HFFc6 (cell line): ENCODE measurements around the gene SYNPO. TPM values are rescaled to one million over a fixed set of nuclear protein-coding genes. Genes with fewer than 3 reads are reported as not detected.

Experiments used
- DNase-seq: peaks from one replicate; pipeline ENCODE4 v3.0.0-alpha.2; 2018
- H3K27ac Mint-ChIP-seq: 2 replicates; pipeline ENCODE4 v1.8.0; 2020; ENCODE audit warnings: mild to moderate bottlenecking, mixed read lengths
- H3K27me3 Mint-ChIP-seq: 2 replicates; pipeline ENCODE4 v1.8.0; 2021; ENCODE audit warnings: mild to moderate bottlenecking, moderate library complexity, mixed read lengths; ENCODE audit not compliant: insufficient read depth
- H3K36me3 Mint-ChIP-seq: 2 replicates; pipeline ENCODE4 v1.8.0; 2021; ENCODE audit warnings: low read depth, mixed read lengths
- H3K4me1 Mint-ChIP-seq: 2 replicates; pipeline ENCODE4 v1.8.0; 2020; ENCODE audit warnings: low read depth, mixed read lengths
- H3K4me3 Mint-ChIP-seq: 2 replicates; pipeline ENCODE4 v1.8.0; 2020; ENCODE audit warnings: mild to moderate bottlenecking, moderate library complexity, mixed read lengths
- H3K9me3 Mint-ChIP-seq: 2 replicates; pipeline ENCODE4 v1.8.0; 2020; ENCODE audit warnings: mild to moderate bottlenecking, mixed read lengths
- total RNA-seq, 6 experiments: library from RNA; stranded (reverse); fragmentation: NEBNext Ultra II Directional; extraction: Animal tissue kit (Norgen Biotek cat#: 25700); gene quantifications; 2 replicates in 1 of 6; 3 replicates in 5 of 6; pipeline ENCODE4 v1.2.3, GENCODE V29; 2021
- TF ChIP-seq, protein P1 (sequence below): fragments of 200-600 bp; sonication (generic); IDR thresholded peaks from 2 replicates; pipeline ENCODE4 v1.5.0; 2021; ENCODE audit warnings: antibody characterized with exemption, mild to moderate bottlenecking

SYNPO gene
- total RNA-seq, 6 experiments from 2014 or later, result 35.6 to 50.7 (median 47.8) TPM

DNA sequence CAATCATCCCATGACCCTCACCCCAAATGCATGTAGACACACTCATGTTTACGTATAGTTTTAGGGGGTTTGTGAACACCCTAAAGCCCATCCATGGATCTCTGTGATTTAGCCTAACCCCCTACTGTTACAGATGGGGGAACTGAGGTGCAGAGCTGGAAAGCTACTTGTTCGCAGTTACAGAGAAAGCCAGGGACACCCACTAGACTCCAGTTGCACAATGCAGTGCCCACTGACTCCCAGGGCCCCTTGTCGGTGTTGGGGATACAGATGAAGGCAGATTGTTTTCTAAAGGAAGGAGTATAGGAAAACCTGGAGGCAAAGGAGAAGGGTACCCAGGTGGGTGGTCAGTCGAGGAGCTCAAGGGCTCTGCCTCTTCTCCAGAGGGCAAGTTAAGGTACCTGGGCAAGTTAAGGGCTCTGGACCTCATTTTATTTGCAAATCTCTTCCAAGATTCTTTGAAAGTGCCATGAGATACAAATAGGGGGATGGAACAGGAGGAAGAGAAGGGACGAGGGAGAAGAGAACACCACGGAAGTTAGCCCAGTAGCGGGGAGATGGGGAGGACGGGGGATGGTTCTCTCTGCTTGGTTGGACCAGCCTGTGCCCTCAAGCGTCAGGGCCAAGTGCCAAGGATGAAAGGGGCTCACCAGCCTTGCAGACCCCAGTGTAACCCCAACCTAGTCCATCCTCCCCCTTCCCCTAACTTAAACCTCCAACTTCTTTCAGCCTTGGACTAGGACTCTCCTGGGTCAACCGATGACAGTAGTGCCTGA lies 21.5 kb downstream of the SYNPO start:
- no peaks in the 10 kb centered on the region for H3K9me3 Mint-ChIP-seq
- TF ChIP-seq, protein P1, sequence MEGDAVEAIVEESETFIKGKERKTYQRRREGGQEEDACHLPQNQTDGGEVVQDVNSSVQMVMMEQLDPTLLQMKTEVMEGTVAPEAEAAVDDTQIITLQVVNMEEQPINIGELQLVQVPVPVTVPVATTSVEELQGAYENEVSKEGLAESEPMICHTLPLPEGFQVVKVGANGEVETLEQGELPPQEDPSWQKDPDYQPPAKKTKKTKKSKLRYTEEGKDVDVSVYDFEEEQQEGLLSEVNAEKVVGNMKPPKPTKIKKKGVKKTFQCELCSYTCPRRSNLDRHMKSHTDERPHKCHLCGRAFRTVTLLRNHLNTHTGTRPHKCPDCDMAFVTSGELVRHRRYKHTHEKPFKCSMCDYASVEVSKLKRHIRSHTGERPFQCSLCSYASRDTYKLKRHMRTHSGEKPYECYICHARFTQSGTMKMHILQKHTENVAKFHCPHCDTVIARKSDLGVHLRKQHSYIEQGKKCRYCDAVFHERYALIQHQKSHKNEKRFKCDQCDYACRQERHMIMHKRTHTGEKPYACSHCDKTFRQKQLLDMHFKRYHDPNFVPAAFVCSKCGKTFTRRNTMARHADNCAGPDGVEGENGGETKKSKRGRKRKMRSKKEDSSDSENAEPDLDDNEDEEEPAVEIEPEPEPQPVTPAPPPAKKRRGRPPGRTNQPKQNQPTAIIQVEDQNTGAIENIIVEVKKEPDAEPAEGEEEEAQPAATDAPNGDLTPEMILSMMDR, result no peak
- no peak for DNase-seq
- peaks cover 16% of the 10 kb centered on the region for H3K4me1 Mint-ChIP-seq
- no peak overlapping the region for H3K4me3 Mint-ChIP-seq
- H3K27ac Mint-ChIP-seq, result no peak overlapping the region
- peaks cover 6% of the 10 kb centered on the region for H3K27me3 Mint-ChIP-seq
- H3K36me3 Mint-ChIP-seq, result no peaks in the 10 kb centered on the region

DNA sequence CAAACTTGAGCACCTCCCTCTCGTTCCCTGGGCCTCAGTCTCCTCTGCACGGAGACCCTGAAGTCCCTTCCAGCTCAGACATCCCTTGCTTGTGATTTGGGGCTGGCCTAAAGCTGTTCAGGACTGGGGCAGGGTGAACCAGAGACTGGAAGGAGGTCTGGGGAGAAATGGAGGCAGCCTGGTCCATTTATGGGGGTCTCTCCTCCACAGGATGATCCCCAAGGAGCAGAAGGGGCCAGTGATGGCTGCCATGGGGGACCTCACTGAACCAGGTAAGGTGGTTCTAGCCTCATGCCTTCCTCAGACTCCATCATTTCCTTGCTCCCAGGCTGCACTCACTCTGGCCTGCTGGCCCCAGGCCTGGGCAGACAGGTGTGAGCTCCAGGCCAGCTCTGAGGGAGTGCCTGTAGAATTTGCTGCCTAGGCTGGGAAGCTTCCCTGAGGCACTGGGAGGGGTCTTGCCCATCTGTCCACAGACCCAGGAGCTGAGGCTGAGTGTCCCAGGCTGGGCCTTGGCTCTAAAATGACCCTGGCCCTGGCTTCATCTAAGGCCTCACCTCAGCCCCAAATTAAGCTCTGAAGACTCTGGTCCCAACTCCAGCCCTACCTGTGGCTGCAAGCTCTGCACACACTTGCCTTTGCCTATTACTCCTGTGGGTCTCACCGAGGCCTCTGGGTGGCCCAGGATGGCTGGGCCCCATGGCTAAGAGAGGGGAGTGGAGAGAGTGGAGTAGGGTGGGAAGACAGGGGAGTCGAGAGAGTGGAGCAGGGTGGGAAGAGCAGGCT lies 22.5 kb downstream of the SYNPO start:
- no peaks in the 10 kb centered on the region for H3K9me3 Mint-ChIP-seq
- no peak overlapping the region for H3K4me3 Mint-ChIP-seq
- no peaks in the 10 kb centered on the region for H3K36me3 Mint-ChIP-seq
- DNase-seq, result no peak
- H3K4me1 Mint-ChIP-seq, result peaks cover 7% of the 10 kb centered on the region
- no peak overlapping the region for H3K27ac Mint-ChIP-seq
- TF ChIP-seq, protein P1, result no peak
- peaks cover 6% of the 10 kb centered on the region for H3K27me3 Mint-ChIP-seq

DNA sequence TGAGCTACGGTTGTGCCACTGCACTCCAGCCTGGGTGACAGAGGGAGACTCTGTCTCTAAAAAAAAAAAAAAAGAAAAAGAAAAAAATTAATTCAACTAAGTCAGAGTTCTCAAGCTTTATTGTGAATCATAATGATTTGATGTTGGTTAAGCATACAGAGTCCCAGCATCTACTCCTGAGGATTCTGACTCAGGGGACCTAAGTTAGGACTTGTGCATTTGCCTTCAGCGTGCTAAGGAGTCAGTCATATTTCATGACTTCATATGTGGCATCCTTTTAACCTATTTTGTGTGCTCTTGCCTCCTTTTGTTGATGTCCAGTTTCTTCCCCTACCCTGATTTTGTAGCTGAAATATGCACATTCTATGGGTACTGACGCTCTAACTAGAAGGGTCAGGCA lies 23.5 kb downstream of the SYNPO start:
- H3K4me3 Mint-ChIP-seq, result no peak overlapping the region
- DNase-seq, result no peak
- H3K9me3 Mint-ChIP-seq, result no peaks in the 10 kb centered on the region
- H3K27ac Mint-ChIP-seq, result no peak overlapping the region
- TF ChIP-seq, protein P1, result no peak
- peaks cover 4% of the 10 kb centered on the region for H3K27me3 Mint-ChIP-seq
- no peaks in the 10 kb centered on the region for H3K36me3 Mint-ChIP-seq
- peaks cover 7% of the 10 kb centered on the region for H3K4me1 Mint-ChIP-seq

DNA sequence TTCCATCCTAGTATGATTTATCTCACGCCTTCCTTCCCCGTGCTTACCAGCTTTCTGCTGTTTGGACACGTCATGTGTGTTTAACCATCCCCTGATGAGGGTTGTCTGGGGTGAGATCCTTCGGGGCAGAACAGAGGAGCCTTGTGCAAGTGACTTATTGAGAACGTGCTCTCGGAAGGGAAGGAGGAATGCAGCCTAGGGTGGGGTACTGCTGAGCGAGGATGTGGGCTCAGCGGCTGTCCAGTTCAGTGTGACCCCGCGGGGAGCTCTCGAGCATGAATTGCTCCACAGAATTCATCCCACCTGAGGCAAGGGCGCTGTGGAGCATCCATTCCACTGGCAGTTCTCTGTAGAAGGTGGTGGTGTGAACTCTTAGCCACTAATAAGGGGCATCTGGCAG lies 24.6 kb downstream of the SYNPO start:
- Mint-ChIP-seq H3K36me3 (no peaks in the 10 kb centered on the region), H3K4me3 (no peak overlapping the region; the same call in 1 of the 2 replicates), H3K9me3 (no peaks in the 10 kb centered on the region), H3K4me1 (peaks cover 7% of the 10 kb centered on the region), H3K27me3 (peaks cover 3% of the 10 kb centered on the region), H3K27ac (no peak overlapping the region)
- peak; percentile 51 for DNase-seq
- TF ChIP-seq, protein P1, result no peak

DNA sequence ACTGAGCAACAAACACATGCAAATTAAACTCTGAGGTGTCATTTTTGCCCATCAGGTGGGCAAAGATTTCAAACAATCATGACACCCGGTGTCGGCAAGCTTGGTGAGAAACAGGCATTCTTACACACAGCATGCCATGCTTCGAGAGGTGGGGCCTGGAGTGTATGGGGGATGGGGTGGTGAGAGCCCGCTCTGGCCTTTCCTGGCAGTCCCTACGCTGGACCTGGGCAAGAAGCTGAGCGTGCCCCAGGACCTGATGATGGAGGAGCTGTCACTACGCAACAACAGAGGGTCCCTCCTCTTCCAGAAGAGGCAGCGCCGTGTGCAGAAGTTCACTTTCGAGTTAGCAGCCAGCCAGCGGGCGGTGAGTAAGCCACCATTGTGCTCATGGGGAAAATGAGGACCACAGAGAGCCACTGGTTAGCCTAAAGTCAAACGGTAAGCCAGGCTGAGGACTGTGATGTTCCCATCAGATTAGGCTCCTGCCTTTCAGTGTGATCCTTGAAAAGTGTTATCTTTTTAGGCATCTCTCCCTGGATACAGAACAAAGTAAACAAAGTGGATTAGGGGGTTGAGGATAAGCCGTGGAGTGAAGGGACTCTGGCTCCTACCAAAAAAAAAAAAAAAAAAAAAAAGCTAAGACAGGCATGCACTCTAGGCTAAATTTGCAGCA lies 30.0 kb downstream of the SYNPO start:
- Mint-ChIP-seq H3K27me3 (peaks cover 5% of the 10 kb centered on the region), H3K27ac (no peak overlapping the region), H3K4me1 (peaks cover 22% of the 10 kb centered on the region), H3K36me3 (no peaks in the 10 kb centered on the region), H3K4me3 (no peak overlapping the region), H3K9me3 (no peaks in the 10 kb centered on the region)
- TF ChIP-seq, protein P1, result no peak
- no peak for DNase-seq
